Measurements from ENCODE around the gene RNH1.
A peak's percentile ranks its signal among the peaks of the same experiment; 100 is the strongest.

RNH1 gene

GRCh38 chr11:449889-450808 is 56.9 kb downstream of the RNH1 start, which contains the start of gene PTDSS2:
TSS of gene PTDSS2 (plus strand) at chr11:450279. CDS start at chr11:450456, 177 bp downstream.
- Histone ChIP-seq H3K4me2 (ENCODE audit: low read depth, low read length, poor library complexity, severe bottlenecking) (peak within 1 kb of the TSS; percentile 61), H3K79me2 (ENCODE audit: insufficient read depth, low read length) (peaks cover 14% of the 10 kb centered on the region), H3K9me3 (ENCODE audit: insufficient read depth, low read length) (no peaks in the 10 kb centered on the region), H3F3A (ENCODE audit: insufficient read depth) (peaks cover 20% of the 10 kb centered on the region), H3K36me3 (ENCODE audit: low read length) (no peaks in the 10 kb centered on the region), H2AFZ (ENCODE audit: low read depth, low read length, severe bottlenecking) (peak within 1 kb of the TSS; percentile 64), H3K27me3 (ENCODE audit: low read length) (no peaks in the 10 kb centered on the region), H3K9ac (ENCODE audit: low read length) (peak within 1 kb of the TSS; percentile 83), H4K20me1 (ENCODE audit: low read depth, low read length) (no peaks in the 10 kb centered on the region), H3K27ac (ENCODE audit: low read depth, low read length) (peak within 1 kb of the TSS; percentile 8; the same call in 1 of the 2 replicates), H3K4me3 (ENCODE audit: insufficient read depth, low read length, poor library complexity, severe bottlenecking) (peak within 1 kb of the TSS; percentile 76), H3K9me2 (replicated peaks; ENCODE audit: insufficient read depth, low read length) (no peaks in the 10 kb centered on the region)
- no peak for TF ChIP-seq EZH2phosphoT487 (conservative IDR thresholded peaks at IDR 0.05; ENCODE audit: low read length)
- TF ChIP-seq CTCF (IDR thresholded peaks at IDR 0.05; ENCODE audit: insufficient read depth, low read length, poor library complexity, severe bottlenecking), result no peak

- H3K9me2 ChIP-seq (replicated peaks; ENCODE audit: insufficient read depth, low read length), result no peaks in the 10 kb centered on the region
- no peaks in the 10 kb centered on the region for H3K9me3 ChIP-seq (ENCODE audit: insufficient read depth, low read length)
- H3K36me3 ChIP-seq (ENCODE audit: low read length), result no peaks in the 10 kb centered on the region
- H3K9ac ChIP-seq (ENCODE audit: low read length), result peak overlapping the region; percentile 70
- H3K27ac ChIP-seq (ENCODE audit: low read depth, low read length), result peak overlapping the region; percentile 78
- H2AFZ ChIP-seq (ENCODE audit: low read depth, low read length, severe bottlenecking), result peak overlapping the region; percentile 87
- peak; percentile 99 for TF ChIP-seq CTCF (IDR thresholded peaks at IDR 0.05; ENCODE audit: insufficient read depth, low read length, poor library complexity, severe bottlenecking)
- no peak for TF ChIP-seq EZH2phosphoT487 (conservative IDR thresholded peaks at IDR 0.05; ENCODE audit: low read length)
- no peaks in the 10 kb centered on the region for H3K27me3 ChIP-seq (ENCODE audit: low read length)
- H3K4me3 ChIP-seq (ENCODE audit: insufficient read depth, low read length, poor library complexity, severe bottlenecking), result peak overlapping the region; percentile 76
- H3K4me2 ChIP-seq (ENCODE audit: low read depth, low read length, poor library complexity, severe bottlenecking), result peak overlapping the region; percentile 61
- H3F3A ChIP-seq (ENCODE audit: insufficient read depth), result peaks cover 24% of the 10 kb centered on the region
- no peaks in the 10 kb centered on the region for H4K20me1 ChIP-seq (ENCODE audit: low read depth, low read length)
- H3K79me2 ChIP-seq (ENCODE audit: insufficient read depth, low read length), result peaks cover 7% of the 10 kb centered on the region
Measured at GRCh38 chr11:447923-448731, 58.9 kb downstream of the RNH1 start.

GRCh38 chr11:446891-447290 is 60.2 kb downstream of the RNH1 start:
- Histone ChIP-seq H3K4me3 (ENCODE audit: insufficient read depth, low read length, poor library complexity, severe bottlenecking) (no peak overlapping the region), H3K27ac (ENCODE audit: low read depth, low read length) (no peak overlapping the region), H3K36me3 (ENCODE audit: low read length) (no peaks in the 10 kb centered on the region), H3K9me2 (replicated peaks; ENCODE audit: insufficient read depth, low read length) (no peaks in the 10 kb centered on the region), H3K9ac (ENCODE audit: low read length) (no peak overlapping the region), H2AFZ (ENCODE audit: low read depth, low read length, severe bottlenecking) (no peak overlapping the region), H3F3A (ENCODE audit: insufficient read depth) (peaks cover 24% of the 10 kb centered on the region), H3K79me2 (ENCODE audit: insufficient read depth, low read length) (peaks cover 7% of the 10 kb centered on the region), H3K9me3 (ENCODE audit: insufficient read depth, low read length) (no peaks in the 10 kb centered on the region), H3K4me2 (ENCODE audit: low read depth, low read length, poor library complexity, severe bottlenecking) (no peak overlapping the region), H4K20me1 (ENCODE audit: low read depth, low read length) (no peaks in the 10 kb centered on the region), H3K27me3 (ENCODE audit: low read length) (no peaks in the 10 kb centered on the region)
- no peak for TF ChIP-seq CTCF (IDR thresholded peaks at IDR 0.05; ENCODE audit: insufficient read depth, low read length, poor library complexity, severe bottlenecking)
- TF ChIP-seq EZH2phosphoT487 (conservative IDR thresholded peaks at IDR 0.05; ENCODE audit: low read length), result no peak
